GM12878 (cell line): ENCODE data around the gene NAV2. TPM values are rescaled to one million over a fixed set of nuclear protein-coding genes. Genes with fewer than 3 reads are reported as not detected.
A peak's percentile ranks its signal among the peaks of the same experiment; 100 is the strongest.

Experiments
- ATAC-seq: fragments of 200-7000 bp; cut with Tn5 transposase; 3 replicates; pipeline ENCODE4 v1.9.1; 2020; ENCODE audit warnings: mild to moderate bottlenecking, moderate library complexity
- BruUV-seq: library from RNA; stranded (reverse); fragments of 400-500 nt; replicated peaks from 2 replicates; lab custom pipeline; 2021; lab: Mats Ljungman, UMichigan
- CTCF ChIA-PET: fragments of 300-600 bp; sonication (Branson Sonifier 250); formaldehyde crosslinking; extraction: SDS; loops from one replicate; lab custom pipeline; 2021; ENCODE audit warnings: inconsistent platforms; lab: Yijun Ruan, JAX
- POLR2A ChIA-PET: fragments of 350-600 bp; formaldehyde crosslinking; extraction: SDS; loops from one replicate; lab custom pipeline; 2021; ENCODE audit warnings: inconsistent platforms; lab: Charles Lee
- RAD21 ChIA-PET: fragments of 300-600 bp; sonication (Branson Sonifier 250); formaldehyde crosslinking; loops from one replicate; lab custom pipeline; 2023; ENCODE audit warnings: antibody characterized with exemption; ENCODE audit not compliant: unreplicated experiment; lab: Charles Lee
- SMC1A ChIA-PET: fragments of 300-600 bp; sonication (Branson Sonifier 250); formaldehyde crosslinking; loops from one replicate; lab custom pipeline; 2023; ENCODE audit not compliant: unreplicated experiment, uncharacterized antibody; lab: Charles Lee
- DNase-seq: peaks from one replicate; pipeline ENCODE4 v3.0.0-alpha.2; 2011; ENCODE audit warnings: low read depth, low spot score
- FAIRE-seq: peaks from 3 replicates; lab custom pipeline; 2011; peaks lifted over from hg19 to GRCh38; lab: Jason Lieb, UNC
- H2AFZ ChIP-seq: 2 replicates; pipeline ENCODE4 v1.6.0; 2011; ENCODE audit warnings: low read depth, low read length, control low read depth; ENCODE audit not compliant: control insufficient read depth
- H3K27ac ChIP-seq: 2 replicates; pipeline ENCODE4 v1.5.1; 2011; ENCODE audit warnings: control low read depth; ENCODE audit not compliant: control insufficient read depth, insufficient read depth
- H3K27me3 ChIP-seq, 2 experiments: replicated peaks in 1 of 2; 2 replicates each; pipeline versions ENCODE4 v1.6.0 to v1.6.1; 2011; ENCODE audit warnings: low read length in 1 of 2; ENCODE audit not compliant: control insufficient read depth in 2 of 2, insufficient read depth in 2 of 2
- H3K36me3 ChIP-seq, 2 experiments: 2 replicates each; pipeline ENCODE4 v1.5.1; 2011; ENCODE audit warnings: low read length in 1 of 2; ENCODE audit not compliant: control insufficient read depth in 2 of 2, insufficient read depth in 2 of 2
- H3K4me1 ChIP-seq: 2 replicates; pipeline ENCODE4 v1.6.1; 2011; ENCODE audit warnings: mild to moderate bottlenecking, low read length, moderate library complexity, mixed read lengths; ENCODE audit not compliant: control insufficient read depth, insufficient read depth
- H3K4me2 ChIP-seq: 2 replicates; pipeline ENCODE4 v1.6.0; 2011; ENCODE audit warnings: control low read depth; ENCODE audit not compliant: control insufficient read depth, insufficient read depth
- H3K4me3 ChIP-seq: fragments of 200-600 bp; sonication (generic); 2 replicates; pipeline ENCODE4 v1.5.1; 2016
- H3K79me2 ChIP-seq: 2 replicates; pipeline ENCODE4 v1.6.0; 2011; ENCODE audit warnings: low read length; ENCODE audit not compliant: control insufficient read depth, insufficient read depth
- H3K9ac ChIP-seq: 2 replicates; pipeline ENCODE4 v1.8.0; 2011; ENCODE audit warnings: low read length, control low read depth, mixed read lengths; ENCODE audit not compliant: control insufficient read depth, insufficient read depth
- H3K9me3 ChIP-seq: replicated peaks from 3 replicates; pipeline ENCODE4 v1.5.1; 2011; ENCODE audit warnings: mild to moderate bottlenecking, low read length; ENCODE audit not compliant: control insufficient read depth, insufficient read depth
- H4K20me1 ChIP-seq: 2 replicates; pipeline ENCODE4 v1.6.0; 2011; ENCODE audit not compliant: control insufficient read depth, insufficient read depth
- JUNB ChIP-seq: IDR thresholded peaks from 2 replicates; pipeline ENCODE4 v1.6.1; 2016; ENCODE audit warnings: antibody characterized with exemption, mild to moderate bottlenecking
- POU2F2 ChIP-seq: IDR thresholded peaks from 3 replicates; pipeline ENCODE4 v1.6.1; 2011; ENCODE audit warnings: low read depth, mild to moderate bottlenecking, low read length, borderline replicate concordance
- YBX1 ChIP-seq: fragments of 450-650 bp; IDR thresholded peaks from 2 replicates; pipeline ENCODE4 v1.6.1; 2016; ENCODE audit warnings: antibody characterized with exemption
- ZNF384 ChIP-seq: IDR thresholded peaks from 2 replicates; pipeline ENCODE4 v1.6.1; 2012; ENCODE audit warnings: low read depth, mild to moderate bottlenecking, low read length, improper control_type of control experiment, borderline replicate concordance
- WGBS: methylation state at CpG from one replicate; pipeline ENCODE4 v1.1.6; 2016; ENCODE audit warnings: low lambda C conversion rate; ENCODE audit not compliant: insufficient replicate concordance, insufficient coverage; ENCODE audit errors: missing lambda C conversion rate; 5-methylcytosine and 5-hydroxymethylcytosine counted together
- in situ Hi-C: fragments of 300-500 bp; cut with MboI; formaldehyde crosslinking; loops from 9 replicates; pipeline ENCODE4 v1.14.3; 2018; ENCODE audit warnings: mixed read lengths
- intact Hi-C: fragments of 100-400 bp; cut with micrococcal nuclease; formaldehyde crosslinking; loops from one replicate; pipeline ENCODE4 v1.14.2; 2022; ENCODE audit not compliant: unreplicated experiment
- polyA plus RNA-seq, 11 experiments: library from polyadenylated mRNA; depleted of rRNA in 4 of 11; unstranded in 6 of 11; stranded (reverse) in 5 of 11; fragments of >200 nt; fragmentation: Nextera tagmentation in 4 of 11; fragmentation: Illumina TruSeq in 1 of 11; extraction: Ambion mirVana in 4 of 11; extraction: Trizol in 1 of 11; gene quantifications; 1 replicate in 1 of 11; 2 replicates in 10 of 11; pipeline versions ENCODE4 v1.2.1 to v1.2.3, GENCODE V29; 2011 to 2016; ENCODE audit warnings: inconsistent platforms in 2 of 11, missing spikeins in 2 of 11, low read depth in 1 of 11
- total RNA-seq, 4 experiments: library from RNA; depleted of rRNA in 3 of 4; stranded (reverse); fragments of >200 nt in 3 of 4; fragmentation: Illumina TruSeq in 1 of 4; extraction: Trizol in 1 of 4; gene quantifications; 2 replicates each; pipeline versions ENCODE4 v1.2.1 to v1.2.3, GENCODE V29; 2013 to 2021

The NAV2 gene
- total and polyA plus RNA-seq, 10 of the 15 experiments (the other 5 are each of a cell fraction or from before 2014, with no cell fraction given), result 0.35 to 6.1 (median 1.1) TPM

DNA sequence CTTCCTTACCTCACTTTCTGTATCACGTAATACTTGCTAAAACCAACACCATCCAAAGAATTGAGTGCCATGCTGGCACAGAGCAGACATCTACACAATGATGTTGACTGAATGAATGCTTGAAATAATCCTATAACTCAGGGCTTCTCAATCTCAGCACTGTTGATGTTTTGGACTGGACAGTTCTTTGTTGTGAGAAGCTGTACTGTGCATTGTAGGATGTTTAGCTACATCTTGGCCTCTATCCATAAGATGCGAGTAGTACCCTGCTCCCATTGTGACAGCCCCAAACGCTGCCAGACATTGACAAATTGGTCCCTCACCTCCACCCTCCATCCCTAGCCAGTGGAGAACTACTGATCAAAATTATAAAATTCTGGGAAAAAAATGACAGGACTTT is 153.4 kb downstream of the NAV2 start:
- RAD21 ChIA-PET, result no interaction called here
- H3K27me3 ChIP-seq, result no peaks in the 10 kb centered on the region
- TF ChIP-seq POU2F2, result no peak
- TF ChIP-seq, all 136 proteins: peak for 0
- H3K4me1 ChIP-seq, result no peaks in the 10 kb centered on the region
- no peak overlapping the region for H3K4me3 ChIP-seq
- CTCF ChIA-PET, result no interaction called here
- no peaks in the 10 kb centered on the region for H3K79me2 ChIP-seq
- H4K20me1 ChIP-seq, result no peaks in the 10 kb centered on the region
- no peaks in the 10 kb centered on the region for H3K36me3 ChIP-seq
- no peak for FAIRE-seq
- H2AFZ ChIP-seq, result no peak overlapping the region
- H3K9ac ChIP-seq, result no peak overlapping the region
- no TSS peak for BruUV-seq
- in situ Hi-C loops, result no loop called here
- no peak for DNase-seq
- POLR2A ChIA-PET, result no interaction called here
- no peak overlapping the region for H3K4me2 ChIP-seq
- no peak for ATAC-seq
- H3K9me3 ChIP-seq, result no peaks in the 10 kb centered on the region
- no peak overlapping the region for H3K27ac ChIP-seq
- SMC1A ChIA-PET, result no interaction called here
- 49% methylated on average over 3 of the region's 3 CpGs for WGBS
- intact Hi-C loops, result no loop called here

DNA sequence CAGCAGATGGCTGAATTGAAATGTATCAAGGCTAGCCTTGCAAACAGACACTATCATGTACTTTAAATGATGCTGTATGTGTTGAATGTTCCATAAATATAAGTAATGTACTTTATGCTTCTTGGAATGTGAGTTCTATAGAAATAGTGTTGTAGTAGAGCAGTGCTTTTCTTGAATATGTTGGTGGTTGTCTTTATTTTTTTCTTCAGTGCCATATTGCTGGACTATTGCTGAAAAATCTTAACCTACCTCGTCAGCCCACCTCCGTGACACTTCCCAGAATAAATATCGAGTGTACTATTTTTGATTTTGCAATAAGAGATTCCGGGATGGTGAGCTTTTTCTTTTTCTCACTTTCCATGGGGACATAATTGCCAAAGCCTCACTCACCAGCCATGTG is 153.9 kb downstream of the NAV2 start:
- no peak overlapping the region for H3K27ac ChIP-seq
- no peaks in the 10 kb centered on the region for H3K9me3 ChIP-seq
- H3K4me2 ChIP-seq, result no peak overlapping the region
- in situ Hi-C loops, result no loop called here
- H3K27me3 ChIP-seq, result no peaks in the 10 kb centered on the region
- H3K36me3 ChIP-seq, result no peaks in the 10 kb centered on the region
- CTCF ChIA-PET, result no interaction called here
- RAD21 ChIA-PET, result no interaction called here
- no peaks in the 10 kb centered on the region for H3K79me2 ChIP-seq
- WGBS, result 17% methylated on average over 4 of the region's 4 CpGs
- no peak overlapping the region for H3K9ac ChIP-seq
- no peak overlapping the region for H2AFZ ChIP-seq
- H4K20me1 ChIP-seq, result no peaks in the 10 kb centered on the region
- FAIRE-seq (peak; percentile 23), ATAC-seq (no peak), DNase-seq (no peak)
- POLR2A ChIA-PET, result no interaction called here
- H3K4me3 ChIP-seq, result no peak overlapping the region
- intact Hi-C loops, result no loop called here
- no TSS peak for BruUV-seq
- no peaks in the 10 kb centered on the region for H3K4me1 ChIP-seq
- SMC1A ChIA-PET, result no interaction called here
- no peak for TF ChIP-seq YBX1
- no peak for TF ChIP-seq ZNF384
- TF ChIP-seq JUNB, result no peak
- TF ChIP-seq, all 136 proteins: peak for 0
